ENCODE measurements around the gene UPK2. TPM values are rescaled to one million over a fixed set of nuclear protein-coding genes. Genes with fewer than 3 reads are reported as not detected.
A peak's percentile ranks its signal among the peaks of the same experiment; 100 is the strongest.

The UPK2 gene
- total RNA-seq, 1 experiment from 2014 or later, result not detected

GRCh38 chr11:118930094-118930712 lies 25.9 kb upstream of the UPK2 start (continued):
- TF ChIP-seq FOXP4 (CRISPR knock-in tag; IDR thresholded peaks at IDR 0.05) (no peak), PRRX2 (CRISPR knock-in tag; IDR thresholded peaks at IDR 0.05) (no peak), RORB (CRISPR knock-in tag; IDR thresholded peaks at IDR 0.05) (no peak), ETV6 (CRISPR knock-in tag; IDR thresholded peaks at IDR 0.05) (peak; percentile 96), ZNF263 (CRISPR knock-in tag; IDR thresholded peaks at IDR 0.05; ENCODE audit: low read depth) (no peak), CBFB (CRISPR knock-in tag; IDR thresholded peaks at IDR 0.05; ENCODE audit: low read depth) (no peak), CREM (CRISPR knock-in tag; IDR thresholded peaks at IDR 0.05) (no peak), ZNF121 (CRISPR knock-in tag; IDR thresholded peaks at IDR 0.05) (0 out of 2 replicates have a peak, but pooled peaks have one; percentile 17), ATF1 (CRISPR knock-in tag; IDR thresholded peaks at IDR 0.05) (no peak), FOXJ3 (CRISPR knock-in tag; IDR thresholded peaks at IDR 0.05; ENCODE audit: borderline replicate concordance) (no peak), ZNF423 (CRISPR knock-in tag; IDR thresholded peaks at IDR 0.05) (no peak), STAT6 (CRISPR knock-in tag; conservative IDR thresholded peaks at IDR 0.05; ENCODE audit: low read depth) (no peak), ZBTB43 (CRISPR knock-in tag; IDR thresholded peaks at IDR 0.05) (no peak), PRDM15 (CRISPR knock-in tag; IDR thresholded peaks at IDR 0.05) (0 out of 2 replicates have a peak, but pooled peaks have one; percentile 10), ERG (CRISPR knock-in tag; IDR thresholded peaks at IDR 0.05) (no peak), NFYB (CRISPR knock-in tag; conservative IDR thresholded peaks at IDR 0.05; ENCODE audit: low read depth) (no peak), SP1 (CRISPR knock-in tag; conservative IDR thresholded peaks at IDR 0.05) (peak; percentile 94), ZNF281 (CRISPR knock-in tag; IDR thresholded peaks at IDR 0.05) (no peak; the same call in 1 of the 2 replicates), NFATC4 (CRISPR knock-in tag; IDR thresholded peaks at IDR 0.05) (no peak), NR2C2 (CRISPR knock-in tag; IDR thresholded peaks at IDR 0.05) (no peak), TEAD4 (CRISPR knock-in tag; IDR thresholded peaks at IDR 0.05) (no peak), NR1H2 (CRISPR knock-in tag; IDR thresholded peaks at IDR 0.05) (no peak), MXD4 (CRISPR knock-in tag; IDR thresholded peaks at IDR 0.05; ENCODE audit: borderline replicate concordance) (no peak), ZNF671 (CRISPR knock-in tag; IDR thresholded peaks at IDR 0.05) (no peak), TP53 (CRISPR knock-in tag; IDR thresholded peaks at IDR 0.05) (no peak), TEAD1 (CRISPR knock-in tag; IDR thresholded peaks at IDR 0.05) (peak; percentile 42; the same call in 1 of the 2 replicates), HMGA2 (CRISPR knock-in tag; IDR thresholded peaks at IDR 0.05) (no peak)
